ENCODE results near the gene GRK7.

GRCh38 chr3:141764465-141764864, 1.3 kb downstream of the GRK7 start:
- TF ChIP-seq, protein P1, sequence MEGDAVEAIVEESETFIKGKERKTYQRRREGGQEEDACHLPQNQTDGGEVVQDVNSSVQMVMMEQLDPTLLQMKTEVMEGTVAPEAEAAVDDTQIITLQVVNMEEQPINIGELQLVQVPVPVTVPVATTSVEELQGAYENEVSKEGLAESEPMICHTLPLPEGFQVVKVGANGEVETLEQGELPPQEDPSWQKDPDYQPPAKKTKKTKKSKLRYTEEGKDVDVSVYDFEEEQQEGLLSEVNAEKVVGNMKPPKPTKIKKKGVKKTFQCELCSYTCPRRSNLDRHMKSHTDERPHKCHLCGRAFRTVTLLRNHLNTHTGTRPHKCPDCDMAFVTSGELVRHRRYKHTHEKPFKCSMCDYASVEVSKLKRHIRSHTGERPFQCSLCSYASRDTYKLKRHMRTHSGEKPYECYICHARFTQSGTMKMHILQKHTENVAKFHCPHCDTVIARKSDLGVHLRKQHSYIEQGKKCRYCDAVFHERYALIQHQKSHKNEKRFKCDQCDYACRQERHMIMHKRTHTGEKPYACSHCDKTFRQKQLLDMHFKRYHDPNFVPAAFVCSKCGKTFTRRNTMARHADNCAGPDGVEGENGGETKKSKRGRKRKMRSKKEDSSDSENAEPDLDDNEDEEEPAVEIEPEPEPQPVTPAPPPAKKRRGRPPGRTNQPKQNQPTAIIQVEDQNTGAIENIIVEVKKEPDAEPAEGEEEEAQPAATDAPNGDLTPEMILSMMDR (IDR thresholded peaks at IDR 0.05) = no peak
- TF ChIP-seq, protein P2, sequence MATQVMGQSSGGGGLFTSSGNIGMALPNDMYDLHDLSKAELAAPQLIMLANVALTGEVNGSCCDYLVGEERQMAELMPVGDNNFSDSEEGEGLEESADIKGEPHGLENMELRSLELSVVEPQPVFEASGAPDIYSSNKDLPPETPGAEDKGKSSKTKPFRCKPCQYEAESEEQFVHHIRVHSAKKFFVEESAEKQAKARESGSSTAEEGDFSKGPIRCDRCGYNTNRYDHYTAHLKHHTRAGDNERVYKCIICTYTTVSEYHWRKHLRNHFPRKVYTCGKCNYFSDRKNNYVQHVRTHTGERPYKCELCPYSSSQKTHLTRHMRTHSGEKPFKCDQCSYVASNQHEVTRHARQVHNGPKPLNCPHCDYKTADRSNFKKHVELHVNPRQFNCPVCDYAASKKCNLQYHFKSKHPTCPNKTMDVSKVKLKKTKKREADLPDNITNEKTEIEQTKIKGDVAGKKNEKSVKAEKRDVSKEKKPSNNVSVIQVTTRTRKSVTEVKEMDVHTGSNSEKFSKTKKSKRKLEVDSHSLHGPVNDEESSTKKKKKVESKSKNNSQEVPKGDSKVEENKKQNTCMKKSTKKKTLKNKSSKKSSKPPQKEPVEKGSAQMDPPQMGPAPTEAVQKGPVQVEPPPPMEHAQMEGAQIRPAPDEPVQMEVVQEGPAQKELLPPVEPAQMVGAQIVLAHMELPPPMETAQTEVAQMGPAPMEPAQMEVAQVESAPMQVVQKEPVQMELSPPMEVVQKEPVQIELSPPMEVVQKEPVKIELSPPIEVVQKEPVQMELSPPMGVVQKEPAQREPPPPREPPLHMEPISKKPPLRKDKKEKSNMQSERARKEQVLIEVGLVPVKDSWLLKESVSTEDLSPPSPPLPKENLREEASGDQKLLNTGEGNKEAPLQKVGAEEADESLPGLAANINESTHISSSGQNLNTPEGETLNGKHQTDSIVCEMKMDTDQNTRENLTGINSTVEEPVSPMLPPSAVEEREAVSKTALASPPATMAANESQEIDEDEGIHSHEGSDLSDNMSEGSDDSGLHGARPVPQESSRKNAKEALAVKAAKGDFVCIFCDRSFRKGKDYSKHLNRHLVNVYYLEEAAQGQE (IDR thresholded peaks at IDR 0.05; ENCODE audit: low read depth, low read length) = no peak
